DMS114 treated with DMSO at 0.1 percent for 48 hours (cell line): ENCODE data around the gene POLR2I.
"Not testable (repeated sequence)": the region's sequence is repeated elsewhere in the genome, so short reads cannot be mapped to it uniquely, and the experiment has no call there.

Experiments
- DNase-seq: peaks from one replicate; lab custom pipeline; 2025; ENCODE audit not compliant: unreplicated experiment; lab: John Stamatoyannopoulos, UW

Gene POLR2I

DNA sequence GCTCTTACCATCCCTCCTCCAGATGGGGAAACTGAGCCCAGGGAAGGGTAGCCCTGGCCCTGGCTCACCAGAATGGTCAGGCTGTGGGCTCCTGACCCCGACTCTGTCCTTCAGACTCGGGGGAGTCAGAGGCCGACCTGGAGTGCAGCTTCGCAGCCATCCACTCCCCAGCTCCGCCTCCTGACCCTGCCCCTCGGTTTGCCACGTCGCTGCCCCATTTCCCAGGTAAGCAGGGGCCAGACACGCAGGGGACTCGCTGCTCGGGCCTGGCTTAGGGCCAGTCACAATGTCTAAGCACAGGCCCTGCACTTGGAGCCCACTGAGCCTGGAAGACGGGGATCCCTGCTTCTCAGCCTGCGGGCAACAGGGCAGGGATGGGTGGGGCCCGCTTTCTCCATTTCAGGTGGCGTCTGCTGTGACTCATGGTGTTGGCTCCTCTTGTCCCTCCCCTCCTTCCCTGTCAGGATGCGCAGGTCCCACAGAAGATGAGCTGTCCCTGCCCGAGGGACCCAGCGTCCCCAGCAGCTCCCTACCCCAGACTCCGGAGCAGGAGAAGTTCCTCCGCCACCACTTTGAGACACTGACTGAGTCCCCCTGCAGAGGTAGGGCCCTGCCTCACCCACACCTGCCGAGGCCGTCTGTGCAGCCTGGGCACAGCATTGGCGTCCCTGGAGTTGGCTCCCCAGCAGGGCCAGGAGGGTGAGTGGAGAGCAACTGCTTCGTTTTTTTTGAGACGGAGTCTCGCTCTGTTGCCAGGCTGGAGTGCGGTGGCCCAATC is 12.9 kb downstream of the POLR2I start:
- no peak for DNase-seq

DNA sequence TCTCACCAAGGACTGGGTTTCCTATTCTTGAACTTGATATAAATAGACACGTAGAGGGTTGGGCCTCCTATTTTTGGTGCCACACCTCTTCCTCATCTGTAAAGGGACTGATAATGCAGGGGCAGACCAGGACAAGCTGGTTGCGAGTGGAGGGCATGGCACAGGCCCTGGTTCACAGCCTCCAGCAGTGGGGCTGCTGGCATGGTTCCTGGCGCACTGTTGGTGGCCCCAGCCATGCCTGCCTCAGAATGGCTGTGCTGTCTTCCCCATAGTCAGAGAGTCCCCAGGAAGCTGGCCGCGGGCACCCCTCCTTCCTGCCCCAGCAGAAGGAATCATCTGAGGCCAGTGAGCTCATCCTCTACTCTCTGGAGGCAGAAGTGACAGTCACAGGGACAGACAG is 14.2 kb downstream of the POLR2I start:
- no peak for DNase-seq

DNA sequence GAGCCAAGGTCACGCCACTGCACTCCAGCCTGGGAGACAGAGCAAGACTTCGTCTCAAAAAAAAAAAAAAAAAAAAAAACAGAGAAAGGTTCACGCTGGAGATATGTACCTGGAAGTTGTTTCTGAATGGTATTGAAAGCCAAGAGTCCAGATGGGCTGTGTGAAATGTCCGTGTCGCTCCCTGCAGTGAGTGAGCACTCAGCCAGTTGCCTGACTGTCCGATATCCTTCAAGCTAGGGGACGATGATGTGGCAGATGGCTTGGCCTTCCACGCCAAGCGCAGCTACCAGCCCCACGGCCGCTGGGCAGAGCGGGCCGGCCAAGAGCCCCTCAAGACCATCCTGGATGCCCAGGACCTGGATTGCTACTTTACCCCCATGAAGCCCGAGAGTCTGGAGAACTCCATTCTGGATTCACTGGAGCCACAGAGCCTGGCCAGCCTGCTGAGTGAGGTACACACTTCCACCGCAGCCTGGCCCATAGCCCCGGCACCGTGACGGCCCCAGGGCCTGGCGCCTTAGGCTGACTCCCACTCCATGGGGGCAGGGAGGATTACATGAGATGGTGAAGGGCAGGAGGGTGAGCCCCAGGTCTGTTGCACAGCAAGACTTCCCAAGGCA is 15.4 kb downstream of the POLR2I start:
- no peak for DNase-seq

DNA sequence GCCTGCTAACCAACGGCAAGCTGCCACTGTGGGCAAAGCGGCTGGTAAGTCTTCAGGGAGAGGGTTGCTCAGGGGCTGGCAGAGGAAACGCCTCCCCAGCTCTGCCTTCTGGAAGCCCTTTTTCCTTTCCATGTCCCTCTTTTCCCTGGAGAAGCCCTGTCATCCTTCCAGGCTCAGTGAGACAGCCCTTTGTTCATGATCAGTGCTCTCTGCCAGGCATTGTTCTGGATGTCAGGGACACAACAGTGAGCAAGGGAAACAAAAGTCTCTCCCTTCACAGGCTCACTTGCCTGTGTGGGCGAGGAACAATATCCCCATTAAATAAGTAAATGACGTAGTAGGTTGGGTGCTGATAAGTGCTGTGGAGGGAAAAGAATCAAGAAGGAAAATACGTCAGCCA is 17.6 kb downstream of the POLR2I start:
- DNase-seq, result no peak

DNA sequence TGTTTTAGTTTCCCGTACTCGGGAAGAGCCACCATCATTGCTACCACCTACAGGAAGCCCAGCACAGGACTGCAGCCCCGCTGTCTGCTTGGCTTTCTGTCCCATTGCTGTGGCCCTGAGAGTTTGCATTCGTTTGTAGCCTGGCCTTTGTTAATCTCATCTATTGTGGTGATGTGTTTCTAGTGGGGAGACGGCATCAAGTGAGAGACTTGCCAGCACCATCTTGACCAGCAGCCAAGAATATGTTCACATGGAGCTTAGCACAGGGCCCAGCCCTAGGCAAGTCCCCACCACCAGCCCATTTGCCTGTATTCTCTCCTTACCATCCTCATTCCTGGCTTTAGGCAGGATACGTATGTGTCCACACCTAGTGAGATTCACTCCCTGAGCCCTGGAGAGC is 21.0 kb downstream of the POLR2I start:
- no peak for DNase-seq

DNA sequence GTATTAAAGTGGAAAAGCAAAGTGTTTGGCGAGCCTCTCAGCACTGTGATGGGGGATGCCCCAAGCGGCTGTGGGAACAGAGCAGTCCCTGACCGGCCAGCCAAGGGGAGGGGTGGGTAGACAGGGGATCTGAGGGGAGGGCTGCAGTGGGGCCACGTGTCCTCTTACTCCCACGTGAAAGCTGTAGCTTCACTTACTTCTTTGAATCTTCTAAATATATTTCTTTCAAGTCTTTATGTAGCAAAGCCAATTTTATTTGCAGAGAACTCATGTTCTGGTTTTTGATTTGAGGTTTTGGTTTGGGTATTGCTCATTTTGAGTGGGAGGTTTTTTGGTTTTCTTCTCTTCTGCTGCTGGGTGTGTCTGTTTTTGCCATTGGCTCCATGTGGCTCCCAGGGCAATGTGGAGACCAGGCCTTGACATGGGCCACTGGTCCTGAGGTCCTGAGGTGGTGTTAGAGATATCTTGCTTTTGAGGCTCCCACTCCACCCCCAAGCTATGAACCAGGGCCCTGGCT is 21.5 kb downstream of the POLR2I start:
- DNase-seq, result no peak

DNA sequence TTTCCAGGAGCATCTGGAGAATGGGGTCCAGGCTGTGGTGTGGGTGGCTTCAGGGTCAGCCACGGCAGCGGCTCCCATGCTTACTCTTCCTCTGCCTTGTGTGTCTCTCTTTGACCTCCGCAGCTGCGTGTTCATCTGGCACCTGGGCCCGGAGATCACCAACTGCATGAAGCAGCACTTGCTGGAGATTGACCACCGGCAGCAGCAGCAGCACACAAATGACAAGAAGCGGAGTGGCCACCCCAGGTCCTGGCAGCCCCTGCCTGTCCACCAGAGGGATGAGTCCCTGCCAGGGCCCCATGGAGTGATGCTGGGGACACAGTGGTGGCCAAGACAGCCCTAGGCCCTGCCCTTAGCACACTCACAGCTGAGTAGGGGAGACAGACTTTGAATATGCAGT is 22.1 kb downstream of the POLR2I start:
- DNase-seq, result no peak

DNA sequence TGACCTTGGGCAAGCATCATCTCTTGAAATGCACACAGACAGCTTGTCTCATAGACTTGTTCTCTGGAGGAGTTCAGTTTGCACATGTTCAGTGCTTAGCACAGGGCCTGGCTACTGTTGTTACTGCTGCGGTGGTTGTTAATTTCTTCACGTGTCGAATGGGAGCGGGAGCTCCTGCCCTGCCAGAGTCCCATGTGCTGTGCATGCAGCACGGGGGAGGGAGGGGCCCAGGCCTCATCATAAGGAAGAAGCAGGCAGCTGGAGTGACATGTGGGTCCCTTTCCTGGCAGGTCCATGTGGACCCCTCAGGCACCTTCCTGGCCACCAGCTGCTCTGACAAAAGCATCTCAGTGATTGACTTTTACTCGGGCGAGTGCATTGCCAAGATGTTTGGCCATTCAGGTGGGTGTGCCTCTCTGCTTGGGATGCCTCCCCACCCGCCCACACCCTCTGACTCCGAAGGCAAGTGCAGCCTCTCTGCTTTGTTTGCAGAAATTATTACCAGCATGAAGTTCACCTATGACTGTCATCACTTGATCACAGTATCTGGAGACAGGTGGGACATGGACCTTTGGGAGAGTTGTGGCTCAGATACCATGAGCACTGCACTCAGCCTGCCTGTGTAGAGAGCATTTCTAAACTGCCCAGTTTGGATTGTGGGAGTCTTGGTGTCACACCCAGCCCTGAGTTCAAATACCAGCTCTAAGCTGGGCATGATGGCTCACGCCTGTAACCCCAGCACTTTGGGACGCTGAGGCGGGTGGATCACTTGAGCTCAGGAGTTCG is 23.6 kb downstream of the POLR2I start:
- DNase-seq, result no peak

DNA sequence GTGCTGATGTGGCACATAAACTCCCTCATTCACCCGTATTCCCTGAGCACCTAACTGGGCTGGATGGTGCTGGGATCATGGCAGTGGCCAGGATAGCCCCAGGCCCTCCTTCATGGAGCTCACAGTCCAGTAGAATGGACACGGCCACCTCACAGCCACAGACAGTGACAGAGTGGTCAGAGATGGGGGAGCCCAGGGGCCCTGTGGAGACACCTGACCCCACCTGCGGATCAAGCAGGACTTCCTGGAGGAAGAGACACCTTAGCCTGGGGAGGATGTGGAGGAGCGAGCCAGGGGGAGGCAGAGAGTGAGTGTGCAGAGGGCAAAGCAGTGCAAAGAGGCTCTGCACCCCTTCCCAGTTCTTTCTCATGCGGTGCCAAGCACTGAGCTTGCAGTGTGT is 24.8 kb downstream of the POLR2I start:
- no peak for DNase-seq

DNA sequence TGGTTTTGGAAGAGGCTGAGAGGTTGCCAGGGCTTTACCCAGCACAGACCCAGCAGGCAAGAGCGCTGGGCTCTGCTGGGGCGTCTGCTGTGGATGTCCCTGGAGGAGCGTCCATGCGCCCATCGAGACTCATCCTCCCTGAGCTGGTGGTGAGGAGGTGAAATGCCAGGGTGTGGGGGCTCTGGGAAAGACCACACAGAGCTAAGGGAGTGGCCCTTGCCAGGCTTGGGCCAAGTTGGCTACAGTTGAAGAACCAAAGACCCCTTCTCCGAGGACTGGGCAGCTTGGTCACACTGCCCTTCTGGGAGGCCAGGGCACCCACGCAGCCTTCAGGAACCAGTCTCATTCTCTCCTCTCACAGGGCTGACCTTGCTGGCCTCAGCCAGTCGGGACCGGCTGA is 28.3 kb downstream of the POLR2I start:
- no peak for DNase-seq

DNA sequence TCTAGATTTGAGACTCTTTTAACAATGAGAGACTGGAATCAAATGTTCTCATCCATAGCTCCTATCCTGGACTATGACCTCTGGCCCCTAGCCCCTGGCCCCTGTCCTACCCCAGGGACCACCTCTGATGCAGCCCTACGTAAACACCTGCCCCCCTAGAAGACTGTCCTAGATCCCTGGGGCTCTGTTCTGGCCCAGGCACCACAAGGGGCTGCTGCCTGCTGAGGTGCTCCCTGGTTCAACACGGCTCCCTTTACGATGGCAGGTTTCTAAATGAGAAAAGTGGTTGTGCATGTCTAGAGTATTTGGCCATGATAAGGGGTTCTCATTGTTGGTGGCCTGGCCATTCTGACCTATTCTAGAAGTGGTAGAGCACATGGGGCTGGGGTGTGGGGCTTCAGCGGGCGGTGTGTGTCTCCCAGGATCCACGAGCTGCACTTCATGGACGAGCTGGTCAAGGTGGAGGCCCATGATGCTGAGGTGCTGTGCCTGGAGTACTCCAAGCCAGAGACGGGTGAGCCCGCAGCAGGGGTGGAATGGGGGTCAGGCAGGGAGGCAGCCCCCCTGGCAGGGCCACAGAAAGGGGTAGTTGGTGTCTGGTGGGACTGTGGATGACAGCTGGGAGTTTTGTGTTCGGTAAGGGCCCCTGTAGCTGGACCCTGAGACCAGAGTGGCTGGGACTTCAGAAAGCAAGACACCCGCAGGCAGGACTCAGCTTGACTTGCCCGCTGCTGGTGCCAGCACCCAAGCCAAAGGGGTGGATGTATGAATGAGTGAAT is 30.3 kb downstream of the POLR2I start:
- no peak for DNase-seq

DNA sequence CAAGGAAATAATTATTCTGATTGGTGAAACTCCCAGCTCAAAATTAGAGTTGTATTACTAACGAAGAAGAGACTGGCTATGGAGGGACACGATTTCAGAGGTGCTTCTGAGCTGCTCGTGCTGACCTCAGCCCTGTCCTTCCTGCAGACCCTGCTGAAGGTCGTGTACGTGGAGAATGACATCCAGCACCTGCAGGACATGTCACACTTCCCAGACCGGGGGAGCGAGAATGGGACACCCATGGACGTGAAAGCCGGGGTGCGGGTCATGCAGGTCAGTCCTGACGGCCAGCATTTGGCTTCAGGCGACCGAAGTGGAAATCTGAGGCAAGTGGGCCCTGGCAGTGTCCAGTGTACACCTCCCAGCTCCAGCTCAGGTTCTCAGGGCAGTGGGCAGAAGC is 31.8 kb downstream of the POLR2I start:
- no peak for DNase-seq

DNA sequence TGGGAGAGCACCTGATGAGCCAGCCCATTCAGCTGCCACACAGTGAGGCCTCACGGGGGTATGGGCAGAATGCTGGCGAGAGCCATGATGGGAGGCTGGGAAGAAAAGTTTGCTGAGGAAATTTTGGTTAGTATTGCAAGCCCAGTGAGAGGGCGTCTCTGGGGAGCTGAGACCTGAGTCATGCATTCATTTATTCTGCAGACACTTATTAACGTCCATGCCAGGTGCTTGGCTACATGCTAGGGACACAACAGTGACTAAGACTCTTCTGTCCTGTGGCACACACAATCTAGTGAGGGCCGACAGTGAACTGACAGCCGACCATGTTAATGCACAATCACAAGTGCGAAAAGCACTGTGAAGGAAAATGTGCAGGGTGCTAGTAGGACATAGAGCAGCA is 32.8 kb downstream of the POLR2I start:
- no peak for DNase-seq

DNA sequence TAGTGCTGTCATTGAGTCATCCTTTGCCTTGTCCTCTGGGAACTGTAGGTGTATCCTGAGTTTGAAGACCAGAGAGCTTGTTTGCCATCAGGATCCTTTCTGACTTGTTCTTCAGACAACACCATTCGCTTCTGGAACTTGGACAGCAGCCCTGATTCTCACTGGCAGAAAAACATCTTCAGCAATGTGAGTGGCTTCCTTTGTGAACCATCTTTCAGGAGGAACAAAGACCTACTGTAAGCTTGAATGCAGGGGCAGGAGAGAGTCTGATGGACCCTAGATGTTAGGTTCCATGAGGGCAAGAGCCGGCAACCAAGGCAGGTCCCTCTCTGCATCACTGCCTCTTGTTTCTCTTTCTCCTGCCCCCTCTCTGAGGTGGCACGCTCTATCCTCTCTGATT is 33.3 kb downstream of the POLR2I start:
- DNase-seq, result no peak

DNA sequence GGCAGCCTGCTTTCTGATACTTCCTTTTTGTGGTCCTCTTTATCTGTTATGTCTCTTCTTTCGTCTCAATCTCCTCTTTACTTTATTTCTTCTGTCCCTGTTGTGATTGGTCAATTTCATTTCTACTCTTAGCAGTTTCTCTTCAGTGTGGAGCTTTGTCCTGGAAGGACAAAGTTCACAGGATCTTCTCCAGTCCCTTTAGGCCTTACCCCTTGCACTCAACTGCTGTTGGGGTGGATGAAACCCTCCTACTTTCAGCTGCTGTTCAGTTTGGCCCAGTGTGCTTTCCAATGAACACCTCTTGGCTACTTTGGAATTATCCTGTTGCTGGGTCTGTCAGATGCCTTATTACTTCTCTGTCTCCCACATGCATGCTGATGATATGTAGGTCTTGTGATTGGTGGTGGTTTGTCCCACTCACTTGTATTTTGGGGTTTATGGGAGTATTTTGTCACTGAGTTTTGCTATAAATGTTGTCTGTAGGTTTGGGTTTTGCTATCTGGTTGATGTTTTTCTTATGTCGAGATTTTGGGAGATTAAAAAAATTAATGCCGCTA is 35.2 kb downstream of the POLR2I start:
- DNase-seq, result no peak

DNA sequence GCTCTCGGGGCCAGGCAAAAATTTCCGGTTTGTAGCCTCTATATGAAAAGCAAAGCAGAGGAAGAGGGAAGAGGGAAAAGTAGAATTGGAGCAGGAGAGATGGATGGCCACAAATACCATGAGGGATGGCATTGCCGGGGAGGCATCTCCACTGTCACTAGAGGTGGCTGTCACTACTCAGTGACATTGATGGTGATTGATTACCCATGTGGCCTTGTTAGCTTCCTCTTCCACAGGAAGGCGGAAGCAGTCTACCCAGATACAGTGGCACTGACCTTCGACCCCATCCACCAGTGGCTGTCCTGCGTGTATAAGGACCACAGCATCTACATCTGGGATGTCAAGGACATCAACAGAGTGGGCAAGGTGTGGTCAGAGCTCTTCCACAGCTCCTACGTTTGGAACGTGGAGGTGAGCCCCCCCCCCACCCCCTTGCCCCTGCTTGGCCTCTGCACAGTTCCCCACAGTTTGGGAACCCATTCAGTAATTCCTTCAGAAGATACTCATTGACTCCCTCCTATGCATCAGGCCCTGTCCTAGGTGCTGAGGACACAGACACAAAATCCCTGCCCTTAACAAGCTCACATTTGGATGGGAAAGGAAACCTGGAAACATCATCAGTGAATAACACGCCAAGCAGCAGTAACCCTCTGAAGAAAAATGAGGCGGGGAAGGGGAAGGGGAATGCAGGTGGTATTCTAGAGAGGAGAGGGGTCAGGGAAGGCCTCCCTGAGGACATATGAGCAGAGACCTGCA is 41.4 kb downstream of the POLR2I start:
- no peak for DNase-seq

DNA sequence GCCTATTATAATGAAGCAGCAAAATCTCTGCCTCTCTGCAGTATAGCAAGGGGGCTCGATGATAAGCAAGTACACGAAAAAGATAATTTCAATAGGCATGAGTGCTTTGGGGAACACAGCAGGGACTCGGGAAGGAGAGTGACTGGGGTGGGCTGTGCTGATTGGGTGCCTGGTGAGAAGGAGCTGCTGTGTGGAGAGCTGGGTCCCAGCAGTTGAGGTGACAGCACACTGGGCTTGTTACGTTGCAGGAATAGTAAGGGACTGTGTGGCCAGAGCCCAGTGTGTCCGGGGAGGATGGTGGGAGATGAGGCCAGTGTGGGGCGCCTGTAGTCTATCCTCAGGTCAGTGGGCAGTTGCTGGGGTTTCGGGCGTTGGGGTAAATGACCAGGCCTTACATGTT is 42.6 kb downstream of the POLR2I start:
- no peak for DNase-seq

DNA sequence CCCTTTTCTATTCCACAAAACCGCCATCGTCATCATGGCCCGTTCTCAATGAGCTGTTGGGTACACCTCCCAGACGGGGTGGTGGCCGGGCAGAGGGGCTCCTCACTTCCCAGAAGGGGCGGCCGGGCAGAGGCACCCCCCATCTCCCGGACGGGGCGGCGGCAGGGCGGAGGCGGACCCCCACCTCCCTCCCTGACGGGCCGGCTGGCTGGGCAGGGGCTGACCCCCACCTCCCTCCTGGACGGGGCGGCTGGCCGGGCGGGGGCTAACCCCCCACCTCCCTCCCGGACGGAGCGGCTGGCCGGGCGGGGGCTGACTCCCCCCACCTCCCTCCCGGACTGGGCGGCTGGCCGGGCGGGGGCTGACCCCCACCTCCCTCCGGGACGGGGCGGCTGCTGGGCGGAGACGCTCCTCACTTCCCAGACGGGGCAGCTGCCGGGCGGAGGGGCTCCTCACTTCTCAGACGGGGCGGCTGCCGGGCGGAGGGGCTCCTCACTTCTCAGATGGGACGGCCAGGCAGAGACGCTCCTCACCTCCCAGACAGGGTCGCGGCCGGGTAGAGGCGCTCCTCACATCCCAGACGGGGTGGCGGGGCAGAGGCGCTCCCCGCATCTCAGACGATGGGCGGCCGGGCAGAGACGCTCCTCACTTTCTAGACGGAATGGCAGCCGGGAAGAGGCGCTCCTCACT is 45.7 kb downstream of the POLR2I start:
- DNase-seq, result not testable (repeated sequence)

DNA sequence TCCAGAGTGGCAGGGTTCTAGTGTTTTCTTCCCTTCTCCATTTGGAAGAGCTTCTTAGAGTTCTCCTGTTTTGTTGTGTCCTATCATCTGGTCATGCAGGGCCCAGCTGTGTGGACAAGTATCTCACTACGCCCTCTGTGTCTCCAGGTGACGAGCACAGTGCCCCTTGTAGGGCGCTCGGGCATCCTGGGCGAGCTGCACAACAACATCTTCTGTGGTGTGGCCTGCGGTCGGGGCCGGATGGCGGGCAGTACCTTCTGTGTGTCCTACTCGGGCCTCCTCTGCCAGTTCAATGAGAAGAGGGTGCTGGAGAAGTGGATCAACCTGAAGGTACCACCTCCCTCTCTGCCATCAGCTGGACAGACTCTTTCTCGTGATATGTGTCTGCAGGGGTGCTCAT is 47.0 kb downstream of the POLR2I start:
- DNase-seq, result no peak

DNA sequence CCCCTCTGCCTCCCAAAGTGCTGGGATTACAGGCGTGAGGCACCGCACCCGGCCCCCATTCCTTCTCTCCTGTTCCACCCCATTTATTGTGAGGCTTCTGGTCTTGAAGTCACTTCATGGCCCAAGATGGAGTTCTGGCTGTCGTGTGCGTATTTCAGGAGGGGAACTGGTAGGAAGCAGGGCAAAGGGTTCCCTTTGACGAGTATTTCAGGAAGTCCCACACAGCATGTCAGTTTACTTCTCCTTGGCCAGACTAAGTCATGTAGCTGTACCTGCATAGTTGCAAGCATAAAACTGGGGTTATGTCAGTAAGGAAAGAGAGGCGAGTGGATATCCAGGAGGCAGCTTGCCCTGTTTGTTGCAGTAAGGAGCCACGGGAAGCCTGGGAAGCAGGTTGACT is 49.8 kb downstream of the POLR2I start:
- no peak for DNase-seq
